SKM-1 (cell line): ENCODE data around the gene CPNE9.

Experiments
- DNase-seq: peaks from one replicate; lab custom pipeline; 2025; ENCODE audit not compliant: unreplicated experiment; lab: John Stamatoyannopoulos, UW

The CPNE9 gene

GRCh38 chr3:9686703-9687102 lies 16.9 kb upstream of the CPNE9 start:
- DNase-seq: no peak

GRCh38 chr3:9687514-9687913 lies 16.1 kb upstream of the CPNE9 start:
- DNase-seq: no peak

- DNase-seq: no peak
Measured at GRCh38 chr3:9688961-9689360, 14.7 kb upstream of the CPNE9 start.

GRCh38 chr3:9689757-9690156 lies 13.9 kb upstream of the CPNE9 start:
- DNase-seq: no peak

- DNase-seq: no peak
Measured at GRCh38 chr3:9690451-9691450, 12.9 kb upstream of the CPNE9 start.

- no peak for DNase-seq
Measured at GRCh38 chr3:9691636-9692035, 12.0 kb upstream of the CPNE9 start.

GRCh38 chr3:9692416-9692815 lies 11.2 kb upstream of the CPNE9 start:
- no peak for DNase-seq

GRCh38 chr3:9695345-9695744 lies 8.3 kb upstream of the CPNE9 start:
- no peak for DNase-seq

- no peak for DNase-seq
Measured at GRCh38 chr3:9695746-9696145, 7.9 kb upstream of the CPNE9 start.

- DNase-seq: no peak
Measured at GRCh38 chr3:9696480-9697220, 7.0 kb upstream of the CPNE9 start.

- DNase-seq: no peak
Measured at GRCh38 chr3:9697892-9698291, 5.7 kb upstream of the CPNE9 start.

- DNase-seq: no peak
Measured at GRCh38 chr3:9698293-9698692, 5.3 kb upstream of the CPNE9 start.

GRCh38 chr3:9700536-9700935 lies 3.1 kb upstream of the CPNE9 start:
- DNase-seq: no peak

GRCh38 chr3:9701006-9701405 lies 2.6 kb upstream of the CPNE9 start:
- DNase-seq: no peak

GRCh38 chr3:9701711-9702110 lies 1.9 kb upstream of the CPNE9 start:
- DNase-seq: no peak

GRCh38 chr3:9703240-9703639 lies 393 bp upstream of the CPNE9 start:
- DNase-seq: no peak

GRCh38 chr3:9704347-9705322 lies 1.0 kb downstream of the CPNE9 start:
- DNase-seq: no peak

GRCh38 chr3:9710174-9710739 lies 6.6 kb downstream of the CPNE9 start:
- no peak for DNase-seq

GRCh38 chr3:9712415-9712814 lies 8.8 kb downstream of the CPNE9 start:
- DNase-seq: no peak

GRCh38 chr3:9713142-9713541 lies 9.5 kb downstream of the CPNE9 start:
- DNase-seq: no peak

- no peak for DNase-seq
Measured at GRCh38 chr3:9715136-9715535, 11.5 kb downstream of the CPNE9 start.
